GM23338 (cell line): ENCODE results near the gene AMFR. TPM values are rescaled to one million over a fixed set of nuclear protein-coding genes. Genes with fewer than 3 reads are reported as not detected.

Experiments
- ATAC-seq: fragments of 200-7000 bp; cut with Tn5 transposase; 3 replicates; pipeline ENCODE4 v1.9.1; 2020
- DNase-seq: peaks from one replicate; pipeline ENCODE4 v3.0.0-alpha.2; 2015; ENCODE audit warnings: low spot score
- H2AFZ ChIP-seq: fragments of 200-600 bp; sonication (generic); 2 replicates; pipeline ENCODE4 v1.8.0; 2016; ENCODE audit warnings: antibody characterized with exemption, mild to moderate bottlenecking, moderate library complexity
- H3F3A ChIP-seq: fragments of 200-600 bp; sonication (generic); replicated peaks from 2 replicates; pipeline ENCODE4 v1.8.0; 2017; ENCODE audit warnings: antibody characterized with exemption, mixed run types, low read depth
- H3K27ac ChIP-seq: fragments of 200-600 bp; sonication (generic); 2 replicates; pipeline ENCODE4 v1.6.1; 2016; ENCODE audit warnings: low read depth
- H3K27me3 ChIP-seq: fragments of 200-600 bp; sonication (generic); 2 replicates; pipeline ENCODE4 v1.8.0; 2016; ENCODE audit warnings: mild to moderate bottlenecking, mixed run types, moderate library complexity; ENCODE audit not compliant: insufficient read depth
- H3K36me3 ChIP-seq: fragments of 200-600 bp; sonication (generic); 2 replicates; pipeline ENCODE4 v1.8.0; 2016; ENCODE audit warnings: mild to moderate bottlenecking; ENCODE audit not compliant: insufficient read depth
- H3K4me1 ChIP-seq: fragments of 200-600 bp; sonication (generic); 2 replicates; pipeline ENCODE4 v1.8.0; 2016; ENCODE audit warnings: mild to moderate bottlenecking, moderate library complexity; ENCODE audit not compliant: insufficient read depth
- H3K4me2 ChIP-seq: fragments of 200-600 bp; sonication (generic); 2 replicates; pipeline ENCODE4 v1.7.1; 2017; ENCODE audit warnings: mixed run types
- H3K4me3 ChIP-seq: fragments of 200-600 bp; sonication (generic); 2 replicates; pipeline ENCODE4 v1.6.1; 2016; ENCODE audit warnings: mixed run types
- H3K79me2 ChIP-seq: fragments of 200-600 bp; sonication (generic); replicated peaks from 2 replicates; pipeline ENCODE4 v1.8.0; 2017; ENCODE audit warnings: mild to moderate bottlenecking; ENCODE audit not compliant: insufficient read depth
- H3K9me2 ChIP-seq: fragments of 200-600 bp; sonication (generic); 2 replicates; pipeline ENCODE4 v1.8.0; 2017; ENCODE audit not compliant: insufficient read depth
- H4K20me1 ChIP-seq: fragments of 200-600 bp; sonication (generic); replicated peaks from 2 replicates; pipeline ENCODE4 v1.8.0; 2017; ENCODE audit warnings: mild to moderate bottlenecking; ENCODE audit not compliant: insufficient read depth
- H3K27ac Mint-ChIP-seq: 2 replicates; pipeline ENCODE4 v1.8.0; 2020; ENCODE audit warnings: inconsistent platforms, mild to moderate bottlenecking, moderate library complexity, mixed read lengths
- H3K27me3 Mint-ChIP-seq: 3 replicates; pipeline ENCODE4 v1.8.0; 2022; ENCODE audit warnings: low read depth, mild to moderate bottlenecking, moderate library complexity, mixed read lengths, inconsistent platforms; ENCODE audit not compliant: insufficient read depth, poor library complexity
- H3K36me3 Mint-ChIP-seq: 3 replicates; pipeline ENCODE4 v1.8.0; 2021; ENCODE audit warnings: low read depth, mild to moderate bottlenecking, inconsistent platforms, moderate library complexity, mixed read lengths
- H3K4me1 Mint-ChIP-seq: 3 replicates; pipeline ENCODE4 v1.8.0; 2020; ENCODE audit warnings: mild to moderate bottlenecking, inconsistent platforms, mixed read lengths
- H3K4me3 Mint-ChIP-seq: 3 replicates; pipeline ENCODE4 v1.8.0; 2021; ENCODE audit warnings: moderate library complexity, mild to moderate bottlenecking, inconsistent platforms, mixed read lengths
- H3K9me3 Mint-ChIP-seq: 3 replicates; pipeline ENCODE4 v1.8.0; 2020; ENCODE audit warnings: moderate library complexity, mild to moderate bottlenecking, inconsistent platforms, mixed read lengths
- CTCF ChIP-seq, 2 experiments: fragments of 200-600 bp in 1 of 2; sonication (generic) in 1 of 2; conservative IDR thresholded peaks; 2 replicates each; pipeline versions ENCODE4 v1.5.1 to v1.6.1; 2016 to 2017; ENCODE audit warnings: antibody characterized with exemption in 2 of 2, low read depth in 2 of 2, mild to moderate bottlenecking in 2 of 2, moderate library complexity in 1 of 2
- EZH2 ChIP-seq: fragments of 200-600 bp; sonication (generic); IDR thresholded peaks from one replicate; pipeline ENCODE4 v1.8.0; 2017; ENCODE audit warnings: antibody characterized with exemption, mild to moderate bottlenecking, low read depth; ENCODE audit not compliant: unreplicated experiment
- EZH2phosphoT487 ChIP-seq: fragments of 200-600 bp; sonication (generic); IDR thresholded peaks from one replicate; pipeline ENCODE4 v1.8.1; 2018; ENCODE audit warnings: antibody characterized with exemption; ENCODE audit not compliant: unreplicated experiment
- POLR2AphosphoS5 ChIP-seq: IDR thresholded peaks from 2 replicates; pipeline ENCODE4 v1.6.1; 2016; ENCODE audit warnings: antibody characterized with exemption, low read depth
- STAT1 ChIP-seq: IDR thresholded peaks from one replicate; pipeline ENCODE4 v1.6.1; 2016; ENCODE audit warnings: antibody characterized with exemption; ENCODE audit not compliant: unreplicated experiment
- ZNF462 ChIP-seq: fragments of 250-450 bp; sonication (Bioruptor Pico); IDR thresholded peaks from 2 replicates; pipeline ENCODE4 v1.5.0; 2020; ENCODE audit warnings: mild to moderate bottlenecking, moderate library complexity
- polyA plus RNA-seq: library from polyadenylated mRNA; unstranded; fragments of >200 nt; fragmentation: Nextera tagmentation; extraction: Ambion mirVana; gene quantifications from 2 replicates; pipeline ENCODE4 v1.2.1, GENCODE V29; 2016
- total RNA-seq: library from RNA; depleted of rRNA; stranded (reverse); fragments of >200 nt; shearing (Covaris generic); gene quantifications from 2 replicates; pipeline ENCODE4 v1.2.3, GENCODE V29; 2014
- TF ChIP-seq, protein P1 (sequence below): IDR thresholded peaks from 2 replicates; pipeline ENCODE4 v1.6.1; 2016; ENCODE audit warnings: antibody characterized with exemption

Gene AMFR
- total and polyA plus RNA-seq, 2 experiments from 2014 or later: 9.0 to 41.1 TPM

GRCh38 chr16:56463153-56463552 is 37.8 kb upstream of the AMFR start (continued):
- TF ChIP-seq, protein P1, sequence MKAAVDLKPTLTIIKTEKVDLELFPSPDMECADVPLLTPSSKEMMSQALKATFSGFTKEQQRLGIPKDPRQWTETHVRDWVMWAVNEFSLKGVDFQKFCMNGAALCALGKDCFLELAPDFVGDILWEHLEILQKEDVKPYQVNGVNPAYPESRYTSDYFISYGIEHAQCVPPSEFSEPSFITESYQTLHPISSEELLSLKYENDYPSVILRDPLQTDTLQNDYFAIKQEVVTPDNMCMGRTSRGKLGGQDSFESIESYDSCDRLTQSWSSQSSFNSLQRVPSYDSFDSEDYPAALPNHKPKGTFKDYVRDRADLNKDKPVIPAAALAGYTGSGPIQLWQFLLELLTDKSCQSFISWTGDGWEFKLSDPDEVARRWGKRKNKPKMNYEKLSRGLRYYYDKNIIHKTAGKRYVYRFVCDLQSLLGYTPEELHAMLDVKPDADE: no peak
- TF ChIP-seq EZH2phosphoT487 (no peak), STAT1 (no peak)

DNA sequence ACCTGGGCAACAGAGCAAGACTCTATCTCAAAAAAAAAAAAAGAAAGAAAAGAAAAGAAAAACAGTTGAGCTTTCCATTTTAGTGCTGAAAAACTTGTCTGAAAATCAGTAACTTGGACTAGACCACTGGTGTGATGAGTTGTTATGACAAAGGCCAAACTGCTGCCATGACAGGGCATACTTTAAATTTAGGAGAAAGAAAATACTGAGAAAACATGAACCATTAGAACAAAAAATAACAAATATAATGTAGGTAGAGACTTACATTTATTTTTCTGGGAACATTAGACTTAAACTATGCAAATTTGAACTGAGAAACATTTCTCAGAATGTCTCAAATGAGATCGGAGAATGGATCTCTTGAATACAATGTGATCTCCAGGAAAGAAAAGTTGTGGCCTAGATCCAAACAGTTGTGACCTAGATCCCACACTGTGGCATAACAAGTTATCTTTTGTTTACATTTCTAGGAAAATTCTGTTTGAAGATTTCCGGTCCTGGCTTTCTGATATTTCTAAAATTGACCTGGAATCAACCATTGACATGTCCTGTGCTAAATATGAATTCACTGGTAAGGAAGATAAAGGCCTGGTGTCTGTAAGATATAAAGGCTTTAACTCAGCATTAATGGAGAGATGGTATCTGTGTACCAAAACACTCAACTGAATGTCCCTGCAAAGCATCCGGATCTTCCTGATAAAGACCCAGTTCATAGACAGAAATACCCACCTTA is 36.9 kb upstream of the AMFR start:
- no peak overlapping the region for H3K4me2 ChIP-seq
- DNase-seq: no peak
- no peak overlapping the region for H3K4me3 Mint-ChIP-seq
- H3K9me3 Mint-ChIP-seq: no peaks in the 10 kb centered on the region
- ATAC-seq: no peak
- H3K36me3 ChIP-seq: peaks cover 68% of the 10 kb centered on the region
- no peaks in the 10 kb centered on the region for H3K4me1 ChIP-seq
- no peaks in the 10 kb centered on the region for H3K79me2 ChIP-seq
- no peak for TF ChIP-seq EZH2
- no peak for TF ChIP-seq POLR2AphosphoS5
- no peak for TF ChIP-seq CTCF (conservative IDR thresholded peaks at IDR 0.05; ENCODE audit: low read depth in 2 of 2)
- no peaks in the 10 kb centered on the region for H3K27me3 Mint-ChIP-seq
- H3K9me2 ChIP-seq: no peaks in the 10 kb centered on the region
- H3K4me3 ChIP-seq: no peak overlapping the region
- no peaks in the 10 kb centered on the region for H3K27me3 ChIP-seq
- no peak overlapping the region for H3K27ac ChIP-seq
- H3K4me1 Mint-ChIP-seq: no peaks in the 10 kb centered on the region
- H3K27ac Mint-ChIP-seq: no peak overlapping the region
- H4K20me1 ChIP-seq: peaks cover 17% of the 10 kb centered on the region
- H2AFZ ChIP-seq: no peak overlapping the region
- peaks cover 63% of the 10 kb centered on the region for H3K36me3 Mint-ChIP-seq
- no peaks in the 10 kb centered on the region for H3F3A ChIP-seq

GRCh38 chr16:56460101-56460500 is 34.8 kb upstream of the AMFR start:
- Histone ChIP-seq H3K4me3 (no peak overlapping the region), H3K79me2 (no peaks in the 10 kb centered on the region), H3K27ac (no peak overlapping the region), H3K36me3 (peaks cover 71% of the 10 kb centered on the region), H3K4me1 (no peaks in the 10 kb centered on the region), H4K20me1 (peaks cover 27% of the 10 kb centered on the region), H3F3A (no peaks in the 10 kb centered on the region), H3K9me2 (no peaks in the 10 kb centered on the region), H3K27me3 (no peaks in the 10 kb centered on the region), H3K4me2 (no peak overlapping the region), H2AFZ (no peak overlapping the region)
- Mint-ChIP-seq H3K9me3 (no peaks in the 10 kb centered on the region), H3K27me3 (no peaks in the 10 kb centered on the region), H3K4me1 (no peaks in the 10 kb centered on the region), H3K36me3 (peaks cover 64% of the 10 kb centered on the region), H3K4me3 (no peak overlapping the region), H3K27ac (no peak overlapping the region)
- no peak for ATAC-seq
- DNase-seq: no peak
- TF ChIP-seq ZNF462 (CRISPR knock-in tag): no peak
